COR-L47 (cell line): ENCODE results near the gene NXNL1.
A peak's percentile ranks its signal among the peaks of the same experiment; 100 is the strongest.
"Not testable (repeated sequence)": the region's sequence is repeated elsewhere in the genome, so short reads cannot be mapped to it uniquely, and the experiment has no call there.

Experiments
- DNase-seq: peaks from one replicate; lab custom pipeline; 2025; lab: John Stamatoyannopoulos, UW

NXNL1 gene, protein sequence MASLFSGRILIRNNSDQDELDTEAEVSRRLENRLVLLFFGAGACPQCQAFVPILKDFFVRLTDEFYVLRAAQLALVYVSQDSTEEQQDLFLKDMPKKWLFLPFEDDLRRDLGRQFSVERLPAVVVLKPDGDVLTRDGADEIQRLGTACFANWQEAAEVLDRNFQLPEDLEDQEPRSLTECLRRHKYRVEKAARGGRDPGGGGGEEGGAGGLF

DNA sequence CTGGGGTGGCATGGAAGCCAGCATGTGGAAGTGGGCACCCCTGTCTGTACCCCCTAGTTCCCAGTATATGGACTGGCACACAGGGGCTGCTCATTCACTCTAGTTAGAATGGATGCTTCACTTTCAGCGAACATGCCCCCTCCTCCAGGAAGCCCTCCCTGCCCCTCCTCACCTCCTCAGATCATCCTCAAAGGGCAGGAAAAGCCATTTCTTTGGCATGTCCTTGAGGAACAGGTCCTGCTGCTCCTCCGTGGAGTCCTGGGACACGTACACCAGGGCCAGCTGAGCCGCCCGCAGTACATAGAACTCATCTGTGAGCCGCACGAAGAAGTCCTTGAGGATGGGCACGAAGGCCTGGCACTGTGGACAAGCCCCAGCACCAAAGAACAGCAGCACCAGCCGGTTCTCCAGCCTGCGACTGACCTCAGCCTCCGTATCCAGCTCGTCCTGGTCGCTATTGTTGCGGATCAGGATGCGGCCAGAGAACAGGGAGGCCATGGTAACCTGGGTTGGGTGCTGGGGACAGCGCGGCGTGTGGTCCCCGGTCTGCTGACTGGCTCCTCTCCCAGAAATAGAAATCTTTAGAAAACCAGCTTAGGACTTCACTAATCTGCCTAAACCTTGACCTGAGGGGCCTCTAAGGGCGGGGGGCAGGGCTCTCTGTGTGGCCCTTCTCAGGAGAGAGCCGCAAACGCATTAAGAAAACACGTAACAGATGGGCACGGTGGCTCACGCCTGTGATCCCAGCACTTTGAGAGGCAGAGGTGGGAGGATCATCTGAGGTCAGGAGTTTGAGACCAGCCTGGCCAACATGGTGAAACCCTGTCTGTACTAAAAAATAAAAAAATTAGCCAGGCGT is at the start of gene NXNL1:
Gene NXNL1, minus strand, starts transcription at position 555 of the 859 bp plus-strand sequence. Its CDS starts 57 bp downstream, at position 498.
- DNase-seq: no peak

DNA sequence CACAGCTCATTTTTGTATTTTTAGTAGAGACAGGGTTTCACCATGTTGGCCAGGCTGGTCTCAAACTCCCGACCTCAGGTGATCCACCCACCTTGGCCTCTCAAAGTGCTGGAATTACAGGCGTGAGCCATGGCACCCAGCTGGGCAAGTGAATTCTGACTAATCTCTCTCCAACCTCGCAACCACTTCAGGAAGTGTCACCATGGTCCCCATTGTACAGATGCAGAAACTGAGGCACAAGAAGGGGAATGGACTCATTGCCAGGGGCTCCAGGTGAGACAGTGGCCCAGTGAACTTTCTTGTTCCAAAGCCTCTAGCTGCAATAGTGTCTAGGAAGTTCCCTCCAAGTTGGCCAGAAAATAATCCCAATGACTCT is 47.8 kb upstream of the NXNL1 start:
- not testable (repeated sequence) for DNase-seq

DNA sequence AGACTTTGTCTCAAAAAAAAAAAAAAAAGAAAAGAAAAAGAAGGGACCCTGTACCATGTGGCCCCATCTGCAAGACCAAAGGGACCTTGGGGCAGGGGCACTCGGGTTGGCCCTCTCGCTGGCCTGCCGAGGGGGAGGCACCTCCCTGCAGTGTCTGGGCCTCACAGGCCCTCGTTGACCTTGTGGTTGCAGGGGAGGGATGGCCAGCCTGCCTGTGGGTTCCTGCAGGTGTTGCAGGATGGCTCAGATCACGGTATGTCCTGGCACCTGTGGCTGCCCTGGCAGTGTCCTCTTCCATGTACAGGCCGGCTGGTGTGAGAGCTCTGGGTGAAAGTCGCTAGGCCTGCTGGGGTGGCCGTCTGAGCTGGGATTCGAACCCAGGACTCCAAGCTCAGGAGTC is 46.0 kb upstream of the NXNL1 start:
- no peak for DNase-seq

DNA sequence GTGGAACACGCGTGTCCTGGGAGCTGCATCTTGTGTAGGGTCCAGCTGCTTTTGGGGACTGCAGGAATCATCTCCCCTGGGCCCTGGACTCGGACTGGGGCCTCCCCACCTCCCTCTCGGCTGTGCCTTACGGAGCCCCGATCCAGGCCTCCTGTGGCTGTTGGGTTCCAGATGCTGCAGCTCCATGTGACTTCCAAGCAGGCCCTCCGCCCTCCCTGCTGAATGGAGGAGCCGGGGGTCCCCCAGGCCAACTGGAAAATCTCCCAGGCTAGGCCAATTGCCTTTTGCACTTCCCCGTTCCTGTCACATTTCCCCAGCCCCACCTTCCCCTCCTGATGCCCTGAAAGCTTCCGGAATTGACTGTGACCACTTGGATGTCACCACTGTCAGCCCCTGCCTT is 44.5 kb upstream of the NXNL1 start:
- DNase-seq: no peak

DNA sequence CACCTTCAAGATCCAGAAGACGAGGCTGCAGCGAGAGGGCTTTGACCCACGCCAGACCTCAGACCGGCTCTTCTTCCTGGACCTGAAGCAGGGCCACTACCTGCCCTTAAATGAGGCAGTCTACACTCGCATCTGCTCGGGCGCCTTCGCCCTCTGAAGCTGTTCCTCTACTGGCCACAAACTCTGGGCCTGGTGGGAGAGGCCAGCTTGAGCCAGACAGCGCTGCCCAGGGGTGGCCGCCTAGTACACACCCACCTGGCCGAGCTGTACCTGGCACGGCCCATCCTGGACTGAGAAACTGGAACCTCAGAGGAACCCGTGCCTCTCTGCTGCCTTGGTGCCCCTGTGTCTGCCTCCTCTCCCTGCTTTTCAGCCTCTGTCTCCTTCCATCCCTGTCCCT is 43.7 kb upstream of the NXNL1 start:
- DNase-seq: no peak

DNA sequence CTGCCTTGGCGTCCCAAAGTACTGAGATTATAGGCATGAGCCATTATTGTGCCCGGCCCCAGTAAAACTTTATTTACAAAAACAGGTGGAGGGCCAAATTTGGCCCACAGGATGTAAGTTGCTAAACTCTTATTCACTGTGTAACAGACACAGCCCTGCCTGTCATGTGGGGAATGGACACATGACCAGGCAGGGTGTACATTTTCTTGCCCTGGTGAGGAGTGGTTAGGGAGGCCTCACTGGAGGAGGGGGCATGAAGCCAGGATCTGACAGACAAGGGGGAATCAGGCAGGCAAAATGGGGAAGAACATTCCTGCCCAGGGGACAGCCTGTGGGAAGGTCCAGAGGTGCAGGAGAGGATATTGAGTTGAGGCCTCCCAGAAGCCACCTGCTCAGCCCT is 43.3 kb upstream of the NXNL1 start:
- DNase-seq: no peak

DNA sequence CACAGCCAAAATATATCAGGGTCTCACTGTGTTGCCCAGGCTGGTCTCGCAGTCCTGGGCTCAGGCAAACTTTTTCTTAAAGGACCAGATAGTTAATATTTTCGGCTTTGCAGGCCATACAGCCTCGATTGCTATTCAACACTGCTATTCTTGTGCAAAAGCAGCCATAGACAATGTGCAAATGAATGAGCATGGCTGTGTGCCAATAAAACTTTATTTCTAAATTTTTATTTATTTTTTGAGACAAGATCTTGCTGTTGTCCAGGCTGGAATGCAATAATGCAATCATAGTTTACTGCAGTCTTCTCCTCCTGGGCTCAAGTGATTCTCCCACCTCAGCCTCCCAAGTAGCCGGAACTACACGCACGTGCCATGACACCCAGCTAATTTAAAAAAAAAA is 42.5 kb upstream of the NXNL1 start:
- no peak for DNase-seq

DNA sequence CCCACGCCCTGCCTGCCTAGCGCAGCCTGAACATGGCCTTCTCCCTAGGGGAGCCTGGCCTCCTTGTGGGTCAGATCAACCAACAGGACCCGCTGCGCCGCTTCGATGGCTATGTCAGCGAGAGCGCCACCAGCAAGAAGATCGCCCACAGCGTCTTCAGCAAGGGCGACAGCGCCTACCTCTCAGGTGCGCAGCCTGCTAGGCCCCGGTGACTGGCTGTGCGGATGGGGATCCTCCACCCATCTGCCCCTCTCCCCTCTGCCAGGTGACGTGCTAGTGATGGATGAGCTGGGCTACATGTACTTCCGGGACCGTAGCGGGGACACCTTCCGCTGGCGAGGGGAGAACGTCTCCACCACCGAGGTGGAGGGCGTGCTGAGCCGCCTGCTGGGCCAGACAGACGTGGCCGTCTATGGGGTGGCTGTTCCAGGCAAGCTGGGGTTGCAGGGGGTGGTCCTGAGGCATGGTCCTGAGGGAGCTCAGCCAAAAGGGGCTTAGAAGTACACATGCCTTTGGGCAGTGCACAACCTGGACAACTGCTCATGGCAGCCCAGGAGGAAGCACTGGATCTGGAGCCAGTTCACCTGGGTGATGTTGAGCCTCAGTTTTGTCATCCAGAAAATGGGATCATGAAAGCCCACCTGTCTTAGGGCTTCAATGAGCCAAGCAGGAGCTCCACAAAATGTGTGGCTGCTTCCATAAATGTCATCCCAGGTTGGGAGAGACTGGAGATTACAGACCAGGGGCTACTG is 39.9 kb upstream of the NXNL1 start:
- no peak for DNase-seq

DNA sequence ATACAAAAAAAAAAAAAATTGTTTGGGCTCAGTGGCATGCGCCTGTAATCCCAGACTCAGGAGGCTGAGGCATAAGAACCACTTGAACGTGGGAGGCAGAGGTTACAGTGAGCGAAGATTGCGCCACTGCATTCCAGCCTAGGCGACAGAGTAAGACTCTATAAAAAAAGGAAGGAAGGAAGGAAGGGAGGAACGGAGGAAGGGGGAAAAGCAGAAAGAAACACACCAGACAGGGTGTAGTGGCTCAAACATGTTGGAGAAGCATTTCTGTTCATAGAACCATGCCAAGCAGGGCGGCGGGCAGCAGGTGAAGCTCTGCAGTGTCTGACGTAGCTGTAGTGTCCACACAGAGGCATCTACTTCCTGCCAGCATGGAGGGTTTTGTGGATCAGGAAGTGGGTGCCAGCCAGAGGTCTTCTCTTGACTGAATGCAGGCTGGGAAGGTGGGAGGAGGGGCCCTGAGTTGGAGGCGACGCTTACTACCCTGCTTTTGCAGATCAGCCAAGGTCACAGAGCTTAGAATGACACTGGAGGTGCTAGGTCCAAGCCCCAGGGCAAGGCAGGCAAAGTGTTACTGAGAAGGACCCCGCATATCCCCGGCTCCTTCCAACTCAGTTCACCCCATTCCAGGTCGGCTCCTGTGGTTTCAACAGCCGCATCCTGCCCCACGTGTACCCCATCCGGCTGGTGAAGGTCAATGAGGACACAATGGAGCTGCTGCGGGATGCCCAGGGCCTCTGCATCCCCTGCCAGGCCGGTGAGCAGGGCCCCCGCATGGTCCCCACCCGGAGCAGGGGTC is 39.1 kb upstream of the NXNL1 start:
- no peak for DNase-seq

DNA sequence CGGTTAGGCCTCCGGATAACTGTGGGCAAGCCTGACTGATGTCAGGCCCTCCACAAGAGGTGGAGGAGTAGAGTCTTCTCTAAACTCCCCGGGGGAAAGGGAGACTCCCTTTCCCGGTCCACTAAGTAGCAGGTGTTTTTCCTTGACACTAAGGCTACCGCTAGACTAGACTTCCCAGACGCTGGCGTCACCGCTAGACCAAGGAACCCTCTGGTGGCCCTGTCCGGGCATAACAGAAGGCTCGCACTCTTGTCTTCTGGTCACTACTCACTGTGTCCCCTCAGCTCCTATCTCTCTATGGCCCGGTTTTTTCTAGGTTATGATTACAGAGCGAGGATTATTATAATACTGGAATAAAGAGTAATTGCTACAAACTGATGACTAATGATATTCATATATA is 38.3 kb upstream of the NXNL1 start:
- DNase-seq: not testable (repeated sequence)

DNA sequence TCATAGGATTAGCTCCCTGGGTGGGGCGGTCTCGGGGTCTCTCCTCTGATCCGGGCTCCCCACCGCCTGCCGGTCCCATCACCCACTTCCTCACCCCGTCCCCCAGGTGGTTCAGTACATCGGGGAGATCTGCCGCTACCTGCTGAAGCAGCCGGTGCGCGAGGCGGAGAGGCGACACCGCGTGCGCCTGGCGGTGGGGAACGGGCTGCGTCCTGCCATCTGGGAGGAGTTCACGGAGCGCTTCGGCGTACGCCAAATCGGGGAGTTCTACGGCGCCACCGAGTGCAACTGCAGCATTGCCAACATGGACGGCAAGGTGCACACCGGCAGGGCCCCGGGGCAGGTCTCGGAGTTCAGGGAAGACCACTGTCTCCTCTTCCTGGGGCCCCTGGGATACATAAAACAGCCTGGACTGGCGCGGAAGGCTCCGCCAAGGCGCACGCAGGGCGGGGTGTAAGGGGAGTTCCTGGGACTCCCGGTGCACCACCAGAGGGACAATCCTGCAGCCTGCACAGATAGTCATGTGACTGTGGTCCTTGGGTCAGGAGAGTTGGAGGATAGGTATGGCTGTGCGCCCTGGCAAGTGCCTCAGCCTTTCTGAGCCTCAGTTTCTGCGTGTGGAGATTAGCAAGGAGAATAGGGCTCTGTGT is 36.5 kb upstream of the NXNL1 start:
- no peak for DNase-seq

DNA sequence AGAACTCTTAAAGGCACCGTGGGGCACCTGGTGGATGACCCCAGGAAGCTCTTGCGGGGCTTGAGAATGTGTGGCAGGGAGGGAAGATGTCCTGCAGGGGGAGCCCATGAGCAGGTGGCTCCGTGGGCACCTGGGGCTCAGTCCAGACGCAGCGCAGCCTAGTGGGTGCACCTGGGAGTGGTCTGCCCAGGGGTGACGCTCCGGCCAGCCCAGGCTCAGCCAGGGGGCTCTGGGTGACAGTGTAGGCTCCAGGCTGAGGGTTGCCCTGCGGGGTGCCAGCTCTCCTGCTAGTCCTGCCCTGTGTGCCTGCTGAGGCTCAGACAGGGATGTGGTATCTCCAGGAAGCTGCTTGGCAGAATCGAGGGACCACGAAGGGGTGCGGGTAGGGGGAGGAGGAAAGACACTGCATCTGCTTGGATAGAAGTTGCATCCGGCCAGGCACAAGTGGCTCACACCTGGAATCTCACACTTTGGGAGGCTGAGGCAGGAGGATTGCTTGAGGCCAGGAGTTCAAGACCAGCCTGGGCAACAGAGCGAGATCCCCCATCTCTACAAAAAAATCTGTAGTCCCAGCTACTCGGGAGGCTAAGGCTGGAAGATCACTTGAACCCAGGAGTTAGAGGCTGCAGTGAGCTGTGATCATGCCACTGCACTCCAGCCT is 35.7 kb upstream of the NXNL1 start:
- peak; percentile 74 for DNase-seq

DNA sequence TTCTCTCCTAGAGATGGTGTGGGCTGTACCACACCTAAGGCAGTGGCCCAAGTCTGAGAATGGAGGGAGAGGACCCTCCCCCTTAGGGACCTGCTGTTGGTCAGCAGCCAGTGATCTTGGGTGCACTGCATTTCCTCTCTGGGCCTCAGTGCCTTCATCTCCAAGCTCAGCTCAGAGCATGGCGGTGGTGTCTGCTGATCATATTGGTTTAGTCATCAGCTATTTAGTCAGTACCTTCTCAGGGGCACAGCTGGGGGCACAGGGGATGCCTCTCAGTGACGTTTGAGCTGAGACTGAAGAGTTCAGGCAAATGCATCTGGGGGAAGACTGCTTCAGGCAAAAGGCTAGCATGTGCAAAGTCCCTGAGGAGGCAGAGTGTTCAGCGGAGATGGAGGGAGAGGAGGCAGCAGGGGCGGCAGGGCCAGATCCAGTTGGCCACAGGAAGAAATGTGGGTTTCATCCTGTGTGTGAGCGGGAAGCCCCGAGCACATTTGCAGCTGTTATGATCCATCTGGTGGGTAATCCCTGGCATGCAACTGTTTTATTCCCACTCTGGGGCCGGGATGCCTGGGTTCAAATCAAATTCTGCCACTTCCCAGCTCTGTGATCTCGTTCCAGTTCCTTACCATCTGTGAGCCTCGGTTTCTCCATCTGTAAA is 35.0 kb upstream of the NXNL1 start:
- DNase-seq: no peak

DNA sequence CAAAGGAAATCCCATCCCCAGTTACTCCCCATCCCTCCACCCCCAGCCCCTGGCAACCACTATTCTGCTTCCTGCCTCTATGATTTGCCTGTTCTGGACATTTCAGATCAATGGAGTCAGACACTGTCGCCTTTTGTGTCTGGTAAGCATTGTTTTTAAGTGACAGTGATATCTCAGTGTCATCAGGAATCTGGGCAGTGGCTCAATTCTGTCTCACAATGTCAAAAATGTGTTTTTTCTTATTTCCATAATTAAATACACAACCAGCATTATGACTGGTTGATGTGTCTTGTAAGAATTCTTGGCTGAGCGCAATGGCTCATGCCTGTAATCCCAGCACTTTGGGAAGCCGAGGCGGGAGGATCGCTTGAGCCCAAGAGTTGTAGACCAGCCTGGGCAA is 30.6 kb upstream of the NXNL1 start:
- DNase-seq: no peak

DNA sequence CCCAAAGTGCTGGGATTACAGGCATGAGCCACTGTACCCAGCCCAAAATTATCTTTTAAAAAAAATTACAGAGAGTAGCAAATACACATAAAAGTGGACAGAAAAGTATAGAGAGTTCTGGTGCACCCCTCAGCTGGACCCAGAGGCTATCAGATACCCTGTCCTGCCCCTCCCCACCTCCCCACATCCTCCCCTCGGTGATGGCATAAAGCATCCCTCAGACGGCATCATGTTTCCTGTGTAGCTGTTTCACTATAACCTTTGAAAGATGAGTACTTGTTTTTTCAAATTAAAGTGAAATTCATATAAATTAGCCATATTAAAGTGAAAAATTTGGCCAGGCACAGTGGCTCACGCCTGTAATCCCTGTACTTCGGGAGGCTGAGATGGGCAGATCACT is 29.7 kb upstream of the NXNL1 start:
- DNase-seq: no peak

DNA sequence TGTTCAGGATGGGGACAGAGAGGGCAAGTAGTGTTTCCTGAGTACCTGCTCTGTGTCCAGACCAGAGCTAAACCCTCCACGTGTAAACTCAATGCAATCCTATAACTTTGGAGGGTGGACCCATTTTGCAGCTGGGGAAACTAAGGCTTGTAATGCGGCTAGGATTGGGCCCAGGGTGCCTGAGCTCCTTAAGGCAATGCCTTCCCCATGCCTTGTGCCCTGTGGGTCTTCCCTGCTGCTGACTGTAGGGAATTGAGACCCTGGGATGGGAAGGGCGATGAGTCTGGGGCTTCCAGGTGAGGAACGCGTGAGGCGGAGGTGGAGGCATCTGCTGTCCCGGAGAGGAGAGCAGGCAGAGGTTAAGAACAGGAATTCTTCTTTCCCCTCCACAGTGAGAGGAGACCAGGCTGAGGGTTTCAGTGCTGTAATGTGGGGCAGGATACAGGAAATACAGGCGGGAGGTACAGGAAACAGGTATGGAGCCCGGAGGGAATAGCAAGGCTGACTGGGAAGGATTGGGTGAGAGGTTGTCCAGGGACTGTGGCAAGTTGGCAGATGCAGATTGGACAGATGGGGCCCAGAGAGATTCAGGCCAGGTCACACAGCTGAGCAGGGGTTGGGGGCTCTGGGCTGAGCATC is 28.8 kb upstream of the NXNL1 start:
- no peak for DNase-seq

DNA sequence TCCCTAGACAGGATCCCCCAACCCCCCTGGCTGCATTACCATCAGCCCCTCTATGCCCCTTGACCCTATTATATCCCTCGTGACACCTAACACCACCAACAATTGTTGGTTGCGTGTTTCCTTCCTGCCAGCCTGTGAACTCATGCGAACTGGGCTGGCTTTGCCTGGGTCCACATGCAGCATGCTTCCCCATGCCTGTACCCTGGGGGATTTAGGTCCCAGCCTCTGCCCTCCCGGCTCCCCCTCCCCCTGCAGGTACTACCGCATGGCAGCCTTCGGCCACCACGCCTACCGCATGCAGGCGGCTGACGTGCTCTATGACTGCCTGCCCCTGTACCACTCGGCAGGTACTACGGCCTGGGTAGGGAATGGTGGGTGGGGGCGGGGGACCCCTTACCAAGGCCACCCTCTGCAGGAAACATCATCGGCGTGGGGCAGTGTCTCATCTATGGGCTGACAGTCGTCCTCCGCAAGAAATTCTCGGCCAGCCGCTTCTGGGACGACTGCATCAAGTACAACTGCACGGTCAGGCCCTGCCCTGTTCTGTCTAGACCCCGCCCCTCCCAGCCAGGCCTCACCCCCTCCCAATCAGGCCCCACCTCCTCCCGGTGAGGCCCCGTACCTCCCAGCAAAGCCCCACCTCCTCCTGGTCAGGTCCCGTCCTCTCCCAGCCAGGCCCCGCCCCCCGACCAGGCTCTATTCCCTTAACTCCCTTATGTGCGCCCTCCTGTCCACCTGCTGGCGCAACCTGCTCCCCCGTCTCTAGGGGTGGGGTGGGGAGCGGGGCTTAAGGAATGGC is 28.1 kb upstream of the NXNL1 start:
- DNase-seq: peak; percentile 46

DNA sequence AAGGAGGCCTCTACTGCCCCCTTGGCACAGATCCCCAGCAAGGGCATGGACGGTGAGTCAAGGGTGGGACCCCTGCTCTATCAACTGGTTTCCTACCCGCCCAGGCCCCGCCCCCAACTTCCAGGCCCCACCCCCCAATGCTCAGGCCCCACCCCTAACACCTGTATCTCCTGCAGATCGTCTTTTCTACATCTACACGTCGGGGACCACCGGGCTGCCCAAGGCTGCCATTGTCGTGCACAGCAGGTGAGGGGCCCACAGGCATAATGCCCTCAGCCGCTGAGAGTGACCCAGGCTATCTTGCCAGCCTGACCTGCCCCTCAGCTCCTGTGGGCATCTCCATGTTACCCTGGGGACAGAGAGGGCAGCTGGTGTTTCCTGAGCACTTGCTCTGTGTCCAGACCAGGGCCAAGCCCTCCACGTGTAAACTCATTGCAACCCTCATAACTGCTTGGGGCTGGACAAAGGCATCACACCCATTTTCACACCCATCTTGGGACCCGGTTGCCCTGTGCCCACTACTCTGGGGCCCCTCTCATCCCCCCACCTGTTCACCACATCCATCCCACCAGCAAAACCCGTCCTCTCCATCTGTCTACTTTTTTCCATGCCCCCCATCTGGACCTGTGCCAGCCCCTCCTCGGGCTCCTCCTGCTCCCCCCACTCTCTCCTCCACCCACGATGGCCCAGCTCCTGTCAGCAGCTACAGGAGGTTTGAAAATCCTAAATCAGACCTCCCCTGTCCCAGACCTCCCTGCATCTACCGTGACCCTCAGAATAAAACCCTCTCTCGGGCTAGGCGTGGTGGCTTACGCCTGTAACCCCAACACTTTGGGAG is 26.8 kb upstream of the NXNL1 start:
- DNase-seq: no peak
